ENCODE measurements around the gene ADGRE1.

The ADGRE1 gene

DNA sequence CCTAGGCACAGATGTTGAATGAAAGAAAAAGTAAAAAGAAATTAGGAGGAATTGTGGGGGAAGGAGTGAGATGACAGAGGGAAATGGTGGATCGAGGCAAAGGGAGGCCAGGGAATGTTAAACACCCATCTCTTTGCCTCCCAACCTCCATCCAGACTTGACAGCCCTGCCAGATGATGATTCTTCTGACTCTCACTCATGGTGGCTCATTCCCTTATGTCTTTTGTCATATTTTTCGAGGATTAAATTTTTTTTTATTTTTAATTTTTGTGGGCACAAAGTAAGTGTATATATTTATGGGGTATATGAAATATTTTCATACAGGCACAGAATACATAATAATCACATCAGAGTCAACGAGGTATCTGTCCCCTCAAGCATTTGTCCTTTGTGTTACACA is 42.8 kb downstream of the ADGRE1 start:
- TF ChIP-seq RARB (CRISPR knock-in tag; IDR thresholded peaks at IDR 0.05) (no peak), ZFP30 (CRISPR knock-in tag; IDR thresholded peaks at IDR 0.05) (no peak), ZC3H10 (CRISPR knock-in tag; IDR thresholded peaks at IDR 0.05) (no peak), ESRRG (CRISPR knock-in tag; IDR thresholded peaks at IDR 0.05) (no peak), TSHZ2 (CRISPR knock-in tag; IDR thresholded peaks at IDR 0.05) (no peak), TCF4 (CRISPR knock-in tag; IDR thresholded peaks at IDR 0.05; ENCODE audit: borderline replicate concordance) (no peak), OSR1 (CRISPR knock-in tag; IDR thresholded peaks at IDR 0.05) (no peak), ARNTL (CRISPR knock-in tag; IDR thresholded peaks at IDR 0.05; ENCODE audit: borderline replicate concordance, low read depth) (no peak), GLIS3 (CRISPR knock-in tag; IDR thresholded peaks at IDR 0.05) (no peak), CSRNP3 (CRISPR knock-in tag; IDR thresholded peaks at IDR 0.05) (no peak), TOX (CRISPR knock-in tag; IDR thresholded peaks at IDR 0.05; ENCODE audit: borderline replicate concordance) (no peak), ZNF565 (CRISPR knock-in tag; conservative IDR thresholded peaks at IDR 0.05; ENCODE audit: low read depth) (no peak), POU6F1 (CRISPR knock-in tag; IDR thresholded peaks at IDR 0.05; ENCODE audit: borderline replicate concordance, low read depth) (no peak), PPARA (CRISPR knock-in tag; IDR thresholded peaks at IDR 0.05; ENCODE audit: borderline replicate concordance) (no peak), SNAI2 (CRISPR knock-in tag; IDR thresholded peaks at IDR 0.05) (no peak)
- TF ChIP-seq, protein P1, sequence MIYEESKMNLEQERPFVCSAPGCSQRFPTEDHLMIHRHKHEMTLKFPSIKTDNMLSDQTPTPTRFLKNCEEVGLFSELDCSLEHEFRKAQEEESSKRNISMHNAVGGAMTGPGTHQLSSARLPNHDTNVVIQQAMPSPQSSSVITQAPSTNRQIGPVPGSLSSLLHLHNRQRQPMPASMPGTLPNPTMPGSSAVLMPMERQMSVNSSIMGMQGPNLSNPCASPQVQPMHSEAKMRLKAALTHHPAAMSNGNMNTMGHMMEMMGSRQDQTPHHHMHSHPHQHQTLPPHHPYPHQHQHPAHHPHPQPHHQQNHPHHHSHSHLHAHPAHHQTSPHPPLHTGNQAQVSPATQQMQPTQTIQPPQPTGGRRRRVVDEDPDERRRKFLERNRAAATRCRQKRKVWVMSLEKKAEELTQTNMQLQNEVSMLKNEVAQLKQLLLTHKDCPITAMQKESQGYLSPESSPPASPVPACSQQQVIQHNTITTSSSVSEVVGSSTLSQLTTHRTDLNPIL (CRISPR knock-in tag; IDR thresholded peaks at IDR 0.05; ENCODE audit: low read depth): no peak
- no peak for ATAC-seq

DNA sequence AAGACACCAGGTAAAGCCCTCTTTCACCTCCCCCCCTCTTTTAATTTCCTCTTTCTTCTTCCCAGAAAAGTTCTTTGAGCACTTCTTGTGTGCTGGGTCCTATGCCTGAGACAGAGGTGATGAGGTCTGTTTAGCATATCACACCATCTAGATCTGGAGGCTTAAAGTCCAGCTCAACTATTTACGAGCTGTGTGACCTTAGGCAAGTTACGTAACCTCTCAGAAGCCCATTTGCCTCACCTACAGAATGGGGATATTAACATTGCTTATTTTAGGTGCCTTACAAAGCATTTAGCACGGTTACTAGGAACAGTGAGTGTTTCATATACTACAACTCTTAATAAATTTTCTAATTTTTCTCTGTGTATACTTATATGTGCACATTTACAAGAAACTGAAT is 47.7 kb downstream of the ADGRE1 start:
- ATAC-seq: no peak
- TF ChIP-seq GLIS3 (CRISPR knock-in tag; IDR thresholded peaks at IDR 0.05) (no peak), ZFP3 (CRISPR knock-in tag; IDR thresholded peaks at IDR 0.05) (no peak), ZC3H10 (CRISPR knock-in tag; IDR thresholded peaks at IDR 0.05) (no peak), ARNTL (CRISPR knock-in tag; IDR thresholded peaks at IDR 0.05; ENCODE audit: borderline replicate concordance, low read depth) (no peak), CSRNP3 (CRISPR knock-in tag; IDR thresholded peaks at IDR 0.05) (no peak), TOX (CRISPR knock-in tag; IDR thresholded peaks at IDR 0.05; ENCODE audit: borderline replicate concordance) (no peak), POU6F1 (CRISPR knock-in tag; IDR thresholded peaks at IDR 0.05; ENCODE audit: borderline replicate concordance, low read depth) (no peak), TCF4 (CRISPR knock-in tag; IDR thresholded peaks at IDR 0.05; ENCODE audit: borderline replicate concordance) (no peak), ZNF8 (CRISPR knock-in tag; IDR thresholded peaks at IDR 0.05) (no peak), ZFP30 (CRISPR knock-in tag; IDR thresholded peaks at IDR 0.05) (no peak), OSR1 (CRISPR knock-in tag; IDR thresholded peaks at IDR 0.05) (no peak), TSHZ2 (CRISPR knock-in tag; IDR thresholded peaks at IDR 0.05) (no peak), PATZ1 (CRISPR knock-in tag; IDR thresholded peaks at IDR 0.05; ENCODE audit: borderline replicate concordance) (no peak), ISL1 (CRISPR knock-in tag; IDR thresholded peaks at IDR 0.05) (no peak), BACH2 (CRISPR knock-in tag; IDR thresholded peaks at IDR 0.05; ENCODE audit: borderline replicate concordance) (no peak), RARB (CRISPR knock-in tag; IDR thresholded peaks at IDR 0.05) (no peak), PPARA (CRISPR knock-in tag; IDR thresholded peaks at IDR 0.05; ENCODE audit: borderline replicate concordance) (no peak)
- TF ChIP-seq, protein P1 (CRISPR knock-in tag; IDR thresholded peaks at IDR 0.05; ENCODE audit: low read depth): no peak

Measured in SK-N-SH treated with all-trans-retinoic acid at 6 μM for 48 hours (cell line).